Prostate gland (tissue), 2 donors: ENCODE results near the gene LDB2. TPM values are rescaled to one million over a fixed set of nuclear protein-coding genes. Genes with fewer than 3 reads are reported as not detected.

Experiments
- DNase-seq: peaks from one replicate; pipeline ENCODE4 v3.0.0-alpha.2; 2019; ENCODE audit warnings: low spot score
- H3K27ac ChIP-seq, 2 donors: fragments of 200-600 bp; sonication (generic); 2 replicates each; pipeline ENCODE4 v1.5.1; 2017 to 2019
- H3K27me3 ChIP-seq: fragments of 200-600 bp; sonication (generic); replicated peaks from 2 replicates; pipeline ENCODE4 v1.5.1; 2019; ENCODE audit not compliant: insufficient read depth
- H3K36me3 ChIP-seq, 2 donors: fragments of 200-600 bp; sonication (generic); 1 replicate in 1 of 2; 2 replicates in 1 of 2; pipeline versions ENCODE4 v1.5.1 to v1.8.1; 2017 to 2019
- H3K4me1 ChIP-seq: fragments of 200-600 bp; sonication (generic); replicated peaks from 2 replicates; pipeline ENCODE4 v1.5.1; 2019
- H3K4me3 ChIP-seq, 2 donors: fragments of 200-600 bp; sonication (generic); 2 replicates each; pipeline ENCODE4 v1.5.1; 2017 to 2019
- H3K9me3 ChIP-seq: fragments of 200-600 bp; sonication (generic); 2 replicates; pipeline ENCODE4 v1.5.1; 2017
- POLR2A ChIP-seq: fragments of 450-650 bp; IDR thresholded peaks from one replicate; pipeline ENCODE4 v1.6.1; 2016; ENCODE audit warnings: antibody characterized with exemption, mild to moderate bottlenecking
- POLR2AphosphoS5 ChIP-seq: sonication (generic); formaldehyde crosslinking; IDR thresholded peaks from one replicate; pipeline ENCODE4 v1.6.1; 2017; ENCODE audit warnings: antibody characterized with exemption
- WGBS: methylation state at CpG from one replicate; pipeline ENCODE4 v1.1.5; 2018; 5-methylcytosine and 5-hydroxymethylcytosine counted together
- intact Hi-C: fragments of 100-400 bp; cut with DNase I; formaldehyde crosslinking; loops from one replicate; pipeline ENCODE4 v1.14.2; 2022
- total RNA-seq, 2 donors: library from RNA; depleted of rRNA; stranded (reverse); fragments of >200 nt; gene quantifications; one replicate each; pipeline ENCODE4 v1.1.0, GENCODE V29; 2016
- TF ChIP-seq, protein P1 (sequence below), 4 experiments: fragments of 200-600 bp in 2 of 4; fragments of 450-650 bp in 2 of 4; sonication (generic) in 2 of 4; IDR thresholded peaks; 1 replicate in 3 of 4; 2 replicates in 1 of 4; pipeline ENCODE4 v1.5.1; 2016 to 2019; ENCODE audit warnings: antibody characterized with exemption in 4 of 4, mild to moderate bottlenecking in 2 of 4, moderate library complexity in 2 of 4

Gene LDB2
- total RNA-seq, 2 donors from 2014 or later: 6.0 to 37.7 TPM

DNA sequence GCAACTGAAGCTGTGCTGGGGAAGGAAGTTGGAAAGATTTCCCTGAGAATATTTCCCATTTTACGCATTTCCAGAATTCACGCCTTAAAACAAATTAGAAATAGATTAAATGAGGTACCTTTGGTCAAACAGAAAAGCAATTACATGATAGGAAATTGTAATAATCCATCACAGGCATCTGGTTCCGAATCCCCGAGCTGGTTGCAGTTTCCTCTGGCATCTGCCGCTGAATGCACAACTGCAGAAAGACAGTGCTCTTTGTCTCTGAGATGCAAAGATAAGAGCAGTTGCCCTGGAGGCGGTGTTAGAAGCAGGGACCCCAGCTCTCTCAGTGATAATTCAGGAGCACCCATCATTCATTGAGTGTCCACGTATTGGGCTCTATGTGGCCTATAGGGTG, 224.4 kb downstream of the LDB2 start:
- Histone ChIP-seq H3K4me1 (no peaks in the 10 kb centered on the region), H3K27ac (no peak overlapping the region), H3K4me3 (no peak overlapping the region), H3K27me3 (no peaks in the 10 kb centered on the region), H3K36me3 (no peaks in the 10 kb centered on the region), H3K9me3 (no peaks in the 10 kb centered on the region)
- TF ChIP-seq POLR2AphosphoS5: no peak
- TF ChIP-seq, protein P1, sequence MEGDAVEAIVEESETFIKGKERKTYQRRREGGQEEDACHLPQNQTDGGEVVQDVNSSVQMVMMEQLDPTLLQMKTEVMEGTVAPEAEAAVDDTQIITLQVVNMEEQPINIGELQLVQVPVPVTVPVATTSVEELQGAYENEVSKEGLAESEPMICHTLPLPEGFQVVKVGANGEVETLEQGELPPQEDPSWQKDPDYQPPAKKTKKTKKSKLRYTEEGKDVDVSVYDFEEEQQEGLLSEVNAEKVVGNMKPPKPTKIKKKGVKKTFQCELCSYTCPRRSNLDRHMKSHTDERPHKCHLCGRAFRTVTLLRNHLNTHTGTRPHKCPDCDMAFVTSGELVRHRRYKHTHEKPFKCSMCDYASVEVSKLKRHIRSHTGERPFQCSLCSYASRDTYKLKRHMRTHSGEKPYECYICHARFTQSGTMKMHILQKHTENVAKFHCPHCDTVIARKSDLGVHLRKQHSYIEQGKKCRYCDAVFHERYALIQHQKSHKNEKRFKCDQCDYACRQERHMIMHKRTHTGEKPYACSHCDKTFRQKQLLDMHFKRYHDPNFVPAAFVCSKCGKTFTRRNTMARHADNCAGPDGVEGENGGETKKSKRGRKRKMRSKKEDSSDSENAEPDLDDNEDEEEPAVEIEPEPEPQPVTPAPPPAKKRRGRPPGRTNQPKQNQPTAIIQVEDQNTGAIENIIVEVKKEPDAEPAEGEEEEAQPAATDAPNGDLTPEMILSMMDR (IDR thresholded peaks at IDR 0.05): no peak
- no peak for DNase-seq
- intact Hi-C loops: no loop called here
- WGBS: 82% methylated on average over 7 of the region's 7 CpGs

DNA sequence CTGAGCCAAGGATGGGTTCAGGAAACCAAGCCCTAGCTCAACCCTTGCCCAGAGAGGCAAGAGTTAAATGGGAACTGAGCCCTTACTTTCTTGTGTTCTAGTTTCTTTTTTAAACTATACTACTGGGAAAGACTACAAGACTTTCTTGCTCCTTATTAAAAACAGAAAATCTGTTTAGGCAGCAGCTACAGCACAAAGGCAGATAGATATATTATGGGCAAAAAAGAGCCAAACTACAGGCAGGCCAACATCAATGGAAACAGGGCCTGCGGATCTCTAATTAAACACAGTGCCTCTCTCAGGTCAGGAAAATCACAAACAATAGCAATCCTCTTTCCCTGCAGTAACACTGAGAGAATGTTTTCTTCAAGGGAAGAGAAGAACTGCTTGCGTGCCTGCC, 226.0 kb downstream of the LDB2 start:
- 41% methylated on average over 2 of the region's 2 CpGs for WGBS
- DNase-seq: no peak
- no peak overlapping the region for H3K27ac ChIP-seq
- H3K9me3 ChIP-seq: no peaks in the 10 kb centered on the region
- TF ChIP-seq POLR2AphosphoS5 (no peak), POLR2A (no peak)
- TF ChIP-seq, protein P1 (IDR thresholded peaks at IDR 0.05): no peak
- no peak overlapping the region for H3K4me3 ChIP-seq
- H3K4me1 ChIP-seq: no peaks in the 10 kb centered on the region
- no peaks in the 10 kb centered on the region for H3K36me3 ChIP-seq
- no peaks in the 10 kb centered on the region for H3K27me3 ChIP-seq
- intact Hi-C loops: no loop called here

DNA sequence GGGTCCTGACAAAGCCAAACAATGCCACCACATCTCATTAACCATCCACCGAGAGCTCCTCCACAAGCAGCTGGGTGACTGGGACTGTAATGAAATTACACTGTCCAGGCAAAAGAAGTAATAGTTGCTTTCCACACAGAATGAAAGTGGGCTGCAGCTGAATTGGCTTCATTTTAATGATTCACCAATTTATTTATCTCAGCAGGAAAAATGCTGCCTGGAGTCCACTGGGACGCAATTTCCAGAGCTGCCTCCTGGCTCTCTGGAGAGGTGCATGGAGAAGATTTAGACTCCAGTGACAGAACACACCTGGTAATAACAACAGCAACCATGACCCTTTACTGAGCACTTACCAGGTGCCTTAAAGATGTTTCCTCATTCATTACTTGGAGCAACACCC, 226.7 kb downstream of the LDB2 start:
- Histone ChIP-seq H3K27me3 (no peaks in the 10 kb centered on the region), H3K9me3 (no peaks in the 10 kb centered on the region), H3K4me3 (no peak overlapping the region), H3K36me3 (no peaks in the 10 kb centered on the region), H3K4me1 (no peaks in the 10 kb centered on the region), H3K27ac (no peak overlapping the region)
- 76% methylated on average over 2 of the region's 2 CpGs for WGBS
- no peak for TF ChIP-seq POLR2A
- TF ChIP-seq, protein P1 (IDR thresholded peaks at IDR 0.05): no peak
- no peak for TF ChIP-seq POLR2AphosphoS5
- no peak for DNase-seq
- intact Hi-C loops: no loop called here

DNA sequence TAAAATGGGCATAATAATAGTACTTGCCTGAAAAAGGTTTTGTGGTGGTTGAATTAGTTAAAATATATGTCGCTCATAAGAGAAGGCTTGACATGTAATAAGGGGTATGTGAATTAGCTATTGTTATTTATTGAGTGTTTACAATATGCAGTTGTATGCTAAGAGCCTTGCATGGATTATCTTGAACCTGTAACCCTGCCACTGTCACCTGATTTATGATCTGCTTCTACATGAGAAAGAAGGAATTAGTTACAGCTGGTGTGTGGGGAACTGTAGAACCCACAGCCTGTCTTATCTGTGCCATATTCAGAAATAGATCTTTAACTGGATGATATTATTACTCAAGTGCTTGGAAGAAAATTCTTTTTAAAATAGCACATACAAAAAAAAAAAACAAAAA, 227.7 kb downstream of the LDB2 start:
- Histone ChIP-seq H3K4me1 (no peaks in the 10 kb centered on the region), H3K27me3 (no peaks in the 10 kb centered on the region), H3K4me3 (no peak overlapping the region), H3K36me3 (no peaks in the 10 kb centered on the region), H3K27ac (no peak overlapping the region), H3K9me3 (no peaks in the 10 kb centered on the region)
- no peak for DNase-seq
- TF ChIP-seq, protein P1 (IDR thresholded peaks at IDR 0.05): no peak
- TF ChIP-seq POLR2AphosphoS5: no peak
- no peak for TF ChIP-seq POLR2A
- intact Hi-C loops: no loop called here
- WGBS: 88% methylated on average over 1 of the region's 1 CpG

DNA sequence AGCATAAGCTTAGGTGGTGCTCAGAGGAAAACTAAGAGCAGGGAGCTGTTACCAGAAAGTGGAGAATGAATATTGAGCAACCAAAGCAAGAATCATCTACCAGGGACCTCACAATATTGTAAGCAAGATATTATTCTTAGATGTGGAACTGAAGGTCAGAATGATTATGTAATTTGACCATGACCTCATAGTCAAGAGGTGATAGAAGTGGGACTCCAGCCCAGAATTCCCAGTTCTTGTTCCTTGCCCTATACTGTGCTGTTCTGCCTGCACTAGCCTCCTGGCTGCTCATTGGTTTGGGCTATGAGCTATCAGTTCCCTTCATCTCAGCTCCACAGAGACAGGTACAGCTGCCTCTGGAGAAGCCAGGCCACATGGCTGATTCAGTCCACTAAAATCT, 229.4 kb downstream of the LDB2 start:
- Histone ChIP-seq H3K4me1 (no peaks in the 10 kb centered on the region), H3K27ac (no peak overlapping the region), H3K36me3 (no peaks in the 10 kb centered on the region), H3K4me3 (no peak overlapping the region), H3K27me3 (no peaks in the 10 kb centered on the region), H3K9me3 (no peaks in the 10 kb centered on the region)
- DNase-seq: no peak
- TF ChIP-seq POLR2A: no peak
- TF ChIP-seq POLR2AphosphoS5: no peak
- TF ChIP-seq, protein P1 (IDR thresholded peaks at IDR 0.05): no peak
- intact Hi-C loops: no loop called here
